Neural cell (in vitro differentiated cells): ENCODE data around the gene TRIM46.

Source experiments
- EP300 ChIP-seq: fragments of 450-650 bp; conservative IDR thresholded peaks from 2 replicates; pipeline ENCODE4 v1.6.1; 2014; ENCODE audit warnings: antibody characterized with exemption, mild to moderate bottlenecking, moderate library complexity; ENCODE audit not compliant: poor library complexity, severe bottlenecking
- EZH2 ChIP-seq: fragments of 200-600, 300-800 bp; shearing (Covaris generic), sonication (generic); IDR thresholded peaks from 2 replicates; pipeline ENCODE4 v1.6.1; 2014; ENCODE audit warnings: antibody characterized with exemption, low read length, borderline replicate concordance, mild to moderate bottlenecking; ENCODE audit not compliant: insufficient read depth, poor library complexity, severe bottlenecking
- POLR2AphosphoS5 ChIP-seq: IDR thresholded peaks from 2 replicates; pipeline ENCODE4 v1.6.1; 2012
- RAD21 ChIP-seq: fragments of 450-650 bp; conservative IDR thresholded peaks from 2 replicates; pipeline ENCODE4 v1.6.1; 2014; ENCODE audit warnings: antibody characterized with exemption, mild to moderate bottlenecking, moderate library complexity
- TAF1 ChIP-seq: IDR thresholded peaks from 2 replicates; pipeline ENCODE4 v1.6.1; 2012; ENCODE audit warnings: low read depth
- TF ChIP-seq, protein P1 (sequence below): fragments of 450-650 bp; IDR thresholded peaks from 2 replicates; pipeline ENCODE4 v1.5.1; 2014; ENCODE audit warnings: antibody characterized with exemption, mild to moderate bottlenecking, moderate library complexity; ENCODE audit not compliant: poor library complexity, severe bottlenecking

DNA sequence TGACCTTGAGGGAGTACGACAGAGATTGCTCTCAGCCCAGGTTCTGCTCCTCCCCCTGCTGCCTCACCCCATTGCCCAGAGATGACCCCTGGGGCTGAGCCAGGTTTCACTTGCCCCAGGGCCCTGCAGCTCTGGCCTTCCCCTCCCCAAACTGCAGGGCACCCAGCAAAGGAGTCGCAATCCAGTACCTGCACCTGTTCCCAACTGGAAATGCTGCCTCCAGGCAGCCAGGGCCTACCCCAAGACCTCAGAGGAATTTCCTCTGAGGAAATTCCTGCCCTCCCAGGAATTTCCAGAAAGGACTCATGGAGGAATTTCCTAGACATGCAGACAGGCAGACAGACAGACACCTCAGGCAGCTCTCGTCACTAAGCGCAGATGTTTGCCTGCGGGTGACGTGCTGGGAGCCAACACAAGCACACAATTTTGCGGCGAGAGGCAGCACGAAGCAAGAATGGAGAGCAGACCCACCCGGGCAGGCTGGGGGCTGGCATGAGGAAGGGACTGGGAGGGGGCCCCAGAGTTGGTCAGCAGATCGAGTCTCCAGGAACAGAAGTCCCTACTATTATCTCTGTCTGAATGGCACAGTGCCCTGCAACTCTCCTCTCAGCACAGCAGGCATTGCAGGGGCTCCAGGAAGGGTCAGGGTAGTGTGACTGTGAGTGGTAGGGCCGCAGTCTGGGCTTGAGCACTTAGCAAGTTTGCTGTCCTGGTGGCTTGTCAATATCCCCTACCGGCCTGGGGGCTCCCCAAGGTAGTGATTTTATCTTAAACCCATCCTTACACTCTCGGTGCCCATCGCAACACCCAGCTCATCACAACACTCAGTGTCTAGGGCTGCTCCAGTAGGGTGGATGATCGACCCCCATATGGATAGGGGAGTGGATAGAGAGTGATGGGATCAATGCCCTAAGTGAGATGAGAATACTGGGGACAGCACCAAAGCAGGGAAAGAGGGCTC is 48.9 kb upstream of the TRIM46 start:
- TF ChIP-seq, protein P1, sequence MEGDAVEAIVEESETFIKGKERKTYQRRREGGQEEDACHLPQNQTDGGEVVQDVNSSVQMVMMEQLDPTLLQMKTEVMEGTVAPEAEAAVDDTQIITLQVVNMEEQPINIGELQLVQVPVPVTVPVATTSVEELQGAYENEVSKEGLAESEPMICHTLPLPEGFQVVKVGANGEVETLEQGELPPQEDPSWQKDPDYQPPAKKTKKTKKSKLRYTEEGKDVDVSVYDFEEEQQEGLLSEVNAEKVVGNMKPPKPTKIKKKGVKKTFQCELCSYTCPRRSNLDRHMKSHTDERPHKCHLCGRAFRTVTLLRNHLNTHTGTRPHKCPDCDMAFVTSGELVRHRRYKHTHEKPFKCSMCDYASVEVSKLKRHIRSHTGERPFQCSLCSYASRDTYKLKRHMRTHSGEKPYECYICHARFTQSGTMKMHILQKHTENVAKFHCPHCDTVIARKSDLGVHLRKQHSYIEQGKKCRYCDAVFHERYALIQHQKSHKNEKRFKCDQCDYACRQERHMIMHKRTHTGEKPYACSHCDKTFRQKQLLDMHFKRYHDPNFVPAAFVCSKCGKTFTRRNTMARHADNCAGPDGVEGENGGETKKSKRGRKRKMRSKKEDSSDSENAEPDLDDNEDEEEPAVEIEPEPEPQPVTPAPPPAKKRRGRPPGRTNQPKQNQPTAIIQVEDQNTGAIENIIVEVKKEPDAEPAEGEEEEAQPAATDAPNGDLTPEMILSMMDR = no peak
- TF ChIP-seq RAD21 (no peak), EP300 (no peak), TAF1 (no peak), EZH2 (no peak), POLR2AphosphoS5 (no peak)
